ENCODE results near the gene OR8I2. TPM values are rescaled to one million over a fixed set of nuclear protein-coding genes. Genes with fewer than 3 reads are reported as not detected.
"Not testable (repeated sequence)": the region's sequence is repeated elsewhere in the genome, so short reads cannot be mapped to it uniquely, and the experiment has no call there.

Gene OR8I2
- total RNA-seq, result not detected
- not detected for polyA plus RNA-seq (ENCODE audit: insufficient read length in 6 of 6)
- long read RNA-seq, donor 1, result 0 reads
- long read RNA-seq, donor 2, result 0 reads
- long read RNA-seq, donor 3, result 0 reads
- long read RNA-seq, donor 4, result 0 reads
- long read RNA-seq, donor 5, result 0 reads
- long read RNA-seq, donor 6, result 0 reads
- long read RNA-seq, donor 7, result 0 reads
- long read RNA-seq, donor 8, result 0 reads
- long read RNA-seq, donor 9, result 0 reads
- long read RNA-seq, donor 10, result 0 reads
- long read RNA-seq, donor 11, result 0 reads
- long read RNA-seq, donor 12, result 0 reads

- H3K27ac ChIP-seq, result no peak within 1 kb of the TSS
- intact Hi-C loops (cut with DNase I), result no loop called here
- DNase-seq, result no peak
- no peaks in the 10 kb centered on the region for H3K9me3 ChIP-seq
- H3K27me3 ChIP-seq, result no peaks in the 10 kb centered on the region
- no peak within 1 kb of the TSS for H3K4me3 ChIP-seq
- H3K4me1 ChIP-seq, result no peaks in the 10 kb centered on the region
- no peak for ATAC-seq
- no peaks in the 10 kb centered on the region for H3K36me3 ChIP-seq
- no peak for TF ChIP-seq CTCF (IDR thresholded peaks at IDR 0.05)
Observed at GRCh38 chr11:56093008-56093407, at the start of gene OR8I2. TSS of gene OR8I2 (plus strand) at chr11:56093308. CDS start at chr11:56093308, 0 bp downstream.

- Histone ChIP-seq H3K4me3 (no peak overlapping the region), H3K9me3 (peaks cover 0 to 14% of the 10 kb centered on the region in 2 donors), H3K27ac (no peak overlapping the region), H3K4me1 (no peaks in the 10 kb centered on the region), H3K36me3 (no peaks in the 10 kb centered on the region), H3K27me3 (no peaks in the 10 kb centered on the region)
- intact Hi-C loops (cut with DNase I), result no loop called here
- DNase-seq (no peak), ATAC-seq (no peak)
- no peak for TF ChIP-seq CTCF (IDR thresholded peaks at IDR 0.05)
Observed at GRCh38 chr11:56045538-56045937, 47.6 kb upstream of the OR8I2 start.

- H3K27me3 ChIP-seq, result no peaks in the 10 kb centered on the region
- no peaks in the 10 kb centered on the region for H3K4me1 ChIP-seq
- intact Hi-C loops (cut with DNase I), result no loop called here
- H3K27ac ChIP-seq, result no peak overlapping the region
- peaks cover 0 to 3% of the 10 kb centered on the region in 2 donors for H3K9me3 ChIP-seq
- no peak overlapping the region for H3K4me3 ChIP-seq
- DNase-seq (no peak), ATAC-seq (no peak)
- TF ChIP-seq CTCF (IDR thresholded peaks at IDR 0.05), result no peak
- no peaks in the 10 kb centered on the region for H3K36me3 ChIP-seq
Observed at GRCh38 chr11:56048480-56048879, 44.6 kb upstream of the OR8I2 start.

GRCh38 chr11:56049487-56049886 is 43.6 kb upstream of the OR8I2 start:
- no peak for DNase-seq
- H3K4me3 ChIP-seq, result no peak overlapping the region
- no peaks in the 10 kb centered on the region for H3K4me1 ChIP-seq
- H3K27ac ChIP-seq, result no peak overlapping the region
- H3K27me3 ChIP-seq, result no peaks in the 10 kb centered on the region
- intact Hi-C loops (cut with DNase I), result no loop called here
- H3K36me3 ChIP-seq, result no peaks in the 10 kb centered on the region
- H3K9me3 ChIP-seq, result no peaks in the 10 kb centered on the region
- ATAC-seq, result no peak
- no peak for TF ChIP-seq CTCF (IDR thresholded peaks at IDR 0.05)

- intact Hi-C loops (cut with DNase I); ATAC-seq; H3K36me3 ChIP-seq; DNase-seq; H3K4me1 ChIP-seq; H3K9me3 ChIP-seq; H3K27me3 ChIP-seq; H3K4me3 ChIP-seq; H3K27ac ChIP-seq: not testable (repeated sequence)
Observed at GRCh38 chr11:56056366-56056765, 36.7 kb upstream of the OR8I2 start.

GRCh38 chr11:56057661-56058237 is 35.4 kb upstream of the OR8I2 start:
- DNase-seq; ATAC-seq; H3K4me1 ChIP-seq; H3K27me3 ChIP-seq; H3K27ac ChIP-seq; H3K9me3 ChIP-seq; intact Hi-C loops (cut with DNase I); H3K36me3 ChIP-seq; H3K4me3 ChIP-seq: not testable (repeated sequence)

GRCh38 chr11:56058260-56058780 is 34.8 kb upstream of the OR8I2 start:
- H3K36me3 ChIP-seq; H3K4me1 ChIP-seq; H3K9me3 ChIP-seq; H3K27ac ChIP-seq; intact Hi-C loops (cut with DNase I); H3K27me3 ChIP-seq; H3K4me3 ChIP-seq; DNase-seq; ATAC-seq: not testable (repeated sequence)

All from left lung (tissue), 14 donors.